HFFc6 (cell line): ENCODE measurements around the gene PIAS1. TPM values are rescaled to one million over a fixed set of nuclear protein-coding genes. Genes with fewer than 3 reads are reported as not detected.
A peak's percentile ranks its signal among the peaks of the same experiment; 100 is the strongest.

Source experiments
- DNase-seq: peaks from one replicate; pipeline ENCODE4 v3.0.0-alpha.2; 2018
- H3K27ac Mint-ChIP-seq: 2 replicates; pipeline ENCODE4 v1.8.0; 2020; ENCODE audit warnings: mild to moderate bottlenecking, mixed read lengths
- H3K27me3 Mint-ChIP-seq: 2 replicates; pipeline ENCODE4 v1.8.0; 2021; ENCODE audit warnings: mild to moderate bottlenecking, moderate library complexity, mixed read lengths; ENCODE audit not compliant: insufficient read depth
- H3K36me3 Mint-ChIP-seq: 2 replicates; pipeline ENCODE4 v1.8.0; 2021; ENCODE audit warnings: low read depth, mixed read lengths
- H3K4me1 Mint-ChIP-seq: 2 replicates; pipeline ENCODE4 v1.8.0; 2020; ENCODE audit warnings: low read depth, mixed read lengths
- H3K4me3 Mint-ChIP-seq: 2 replicates; pipeline ENCODE4 v1.8.0; 2020; ENCODE audit warnings: mild to moderate bottlenecking, moderate library complexity, mixed read lengths
- H3K9me3 Mint-ChIP-seq: 2 replicates; pipeline ENCODE4 v1.8.0; 2020; ENCODE audit warnings: mild to moderate bottlenecking, mixed read lengths
- total RNA-seq, 6 experiments: library from RNA; stranded (reverse); fragmentation: NEBNext Ultra II Directional; extraction: Animal tissue kit (Norgen Biotek cat#: 25700); gene quantifications; 2 replicates in 1 of 6; 3 replicates in 5 of 6; pipeline ENCODE4 v1.2.3, GENCODE V29; 2021
- TF ChIP-seq, protein P1 (sequence below): fragments of 200-600 bp; sonication (generic); IDR thresholded peaks from 2 replicates; pipeline ENCODE4 v1.5.0; 2021; ENCODE audit warnings: antibody characterized with exemption, mild to moderate bottlenecking

Gene PIAS1
- total RNA-seq, 6 experiments from 2014 or later, result 23.7 to 31.8 (median 27.6) TPM

DNA sequence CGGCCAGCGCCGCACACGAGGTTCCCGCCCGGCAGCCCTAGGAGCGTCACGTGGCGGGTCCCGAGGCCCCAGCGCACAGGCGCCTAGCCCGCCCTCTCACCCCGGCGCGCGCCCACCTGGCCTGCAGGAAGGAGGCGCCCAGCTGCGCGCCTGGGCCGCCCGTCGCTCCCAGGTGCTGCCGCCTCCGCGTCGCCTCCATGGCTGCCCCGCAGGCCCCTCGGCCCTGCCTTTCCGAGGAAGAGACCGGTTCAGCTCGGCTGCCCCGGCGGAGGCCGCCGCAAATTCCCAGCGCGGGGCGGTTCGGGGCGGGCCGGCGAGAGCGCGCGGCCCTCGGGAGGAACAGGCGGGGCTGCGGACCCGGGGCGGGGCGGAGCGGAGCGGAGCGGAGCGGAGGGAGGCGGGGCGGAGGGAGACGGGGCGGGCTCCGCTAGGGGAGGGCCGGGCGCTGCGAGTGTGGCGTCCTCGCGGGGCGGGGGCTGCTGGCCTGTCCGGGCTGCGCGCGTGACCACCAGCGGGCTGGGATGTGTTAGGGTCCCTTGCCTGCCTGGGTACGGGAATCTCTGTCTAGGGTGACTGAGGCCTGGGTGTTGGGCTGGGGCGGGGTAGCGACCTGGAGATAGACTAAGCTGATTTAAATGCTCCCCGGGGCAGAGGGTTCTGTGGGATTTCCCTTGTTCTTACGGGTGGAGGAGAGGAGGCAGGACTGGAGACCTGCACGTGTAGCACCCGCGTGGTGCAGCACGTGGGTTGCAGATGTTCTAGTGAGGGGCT is 175.5 kb downstream of the PIAS1 start, which contains the start of gene CLN6:
TSS of gene CLN6 (minus strand) at position 343 of the 771 bp plus-strand sequence. CDS start at position 199, 144 bp downstream.
- TF ChIP-seq, protein P1, sequence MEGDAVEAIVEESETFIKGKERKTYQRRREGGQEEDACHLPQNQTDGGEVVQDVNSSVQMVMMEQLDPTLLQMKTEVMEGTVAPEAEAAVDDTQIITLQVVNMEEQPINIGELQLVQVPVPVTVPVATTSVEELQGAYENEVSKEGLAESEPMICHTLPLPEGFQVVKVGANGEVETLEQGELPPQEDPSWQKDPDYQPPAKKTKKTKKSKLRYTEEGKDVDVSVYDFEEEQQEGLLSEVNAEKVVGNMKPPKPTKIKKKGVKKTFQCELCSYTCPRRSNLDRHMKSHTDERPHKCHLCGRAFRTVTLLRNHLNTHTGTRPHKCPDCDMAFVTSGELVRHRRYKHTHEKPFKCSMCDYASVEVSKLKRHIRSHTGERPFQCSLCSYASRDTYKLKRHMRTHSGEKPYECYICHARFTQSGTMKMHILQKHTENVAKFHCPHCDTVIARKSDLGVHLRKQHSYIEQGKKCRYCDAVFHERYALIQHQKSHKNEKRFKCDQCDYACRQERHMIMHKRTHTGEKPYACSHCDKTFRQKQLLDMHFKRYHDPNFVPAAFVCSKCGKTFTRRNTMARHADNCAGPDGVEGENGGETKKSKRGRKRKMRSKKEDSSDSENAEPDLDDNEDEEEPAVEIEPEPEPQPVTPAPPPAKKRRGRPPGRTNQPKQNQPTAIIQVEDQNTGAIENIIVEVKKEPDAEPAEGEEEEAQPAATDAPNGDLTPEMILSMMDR, result no peak
- H3K27ac Mint-ChIP-seq, result peak within 1 kb of the TSS; percentile 92
- no peaks in the 10 kb centered on the region for H3K9me3 Mint-ChIP-seq
- H3K4me1 Mint-ChIP-seq, result peaks cover 40% of the 10 kb centered on the region
- peak; percentile 62 for DNase-seq
- H3K36me3 Mint-ChIP-seq, result peaks cover 5% of the 10 kb centered on the region; the same call in 1 of the 2 replicates
- H3K27me3 Mint-ChIP-seq, result peaks cover under 1% of the 10 kb centered on the region
- peak within 1 kb of the TSS; percentile 96 for H3K4me3 Mint-ChIP-seq

DNA sequence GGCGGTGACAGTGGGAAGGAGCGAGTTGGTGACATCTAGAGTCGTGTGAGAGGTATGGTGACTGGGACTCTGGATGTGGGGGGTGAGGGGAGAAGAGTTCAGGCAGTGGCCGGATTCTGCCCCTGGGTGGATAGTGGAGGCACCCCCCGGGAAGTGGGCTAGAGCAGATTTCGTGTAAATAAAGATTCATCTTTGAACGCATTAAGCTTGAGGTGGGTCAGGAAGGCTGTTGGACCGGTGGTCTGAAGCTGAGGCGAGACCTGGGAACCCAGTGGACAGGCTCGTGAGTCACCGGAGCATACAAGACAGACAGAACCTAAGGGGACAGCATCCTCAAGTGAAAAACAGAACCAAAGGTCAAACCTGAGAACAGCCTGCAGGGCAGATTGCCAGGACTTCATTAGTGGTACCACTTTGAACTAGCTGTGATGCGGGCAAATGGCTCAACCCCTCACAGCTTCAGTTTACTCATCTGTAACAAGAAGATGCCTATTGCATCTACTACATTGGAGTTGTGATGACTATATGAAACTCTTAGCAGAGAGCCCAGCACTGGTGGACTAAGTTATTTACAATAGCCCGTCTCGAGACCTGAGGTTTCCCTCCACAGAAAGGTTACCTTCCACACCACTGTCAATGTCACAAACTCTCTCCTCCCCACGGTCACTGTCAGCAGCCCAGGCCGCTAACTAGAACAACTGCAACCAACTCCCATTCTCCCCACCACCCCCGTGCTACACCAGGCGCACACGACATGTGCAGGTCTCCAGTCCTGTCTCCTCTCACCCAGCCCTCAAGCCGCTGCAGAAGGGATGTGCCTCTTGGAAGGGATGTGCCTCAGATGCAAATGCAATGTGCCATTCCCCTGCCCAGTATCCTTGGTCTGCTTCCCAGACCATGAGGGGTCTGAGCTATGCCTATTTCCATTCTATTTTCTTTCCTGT is 176.3 kb downstream of the PIAS1 start:
- peaks cover 3% of the 10 kb centered on the region for H3K27me3 Mint-ChIP-seq
- no peaks in the 10 kb centered on the region for H3K9me3 Mint-ChIP-seq
- H3K4me3 Mint-ChIP-seq, result peak overlapping the region; percentile 96
- TF ChIP-seq, protein P1, result no peak
- peaks cover 33% of the 10 kb centered on the region for H3K4me1 Mint-ChIP-seq
- peak overlapping the region; percentile 92 for H3K27ac Mint-ChIP-seq
- peak; percentile 20 for DNase-seq
- H3K36me3 Mint-ChIP-seq, result no peaks in the 10 kb centered on the region; the same call in 1 of the 2 replicates

DNA sequence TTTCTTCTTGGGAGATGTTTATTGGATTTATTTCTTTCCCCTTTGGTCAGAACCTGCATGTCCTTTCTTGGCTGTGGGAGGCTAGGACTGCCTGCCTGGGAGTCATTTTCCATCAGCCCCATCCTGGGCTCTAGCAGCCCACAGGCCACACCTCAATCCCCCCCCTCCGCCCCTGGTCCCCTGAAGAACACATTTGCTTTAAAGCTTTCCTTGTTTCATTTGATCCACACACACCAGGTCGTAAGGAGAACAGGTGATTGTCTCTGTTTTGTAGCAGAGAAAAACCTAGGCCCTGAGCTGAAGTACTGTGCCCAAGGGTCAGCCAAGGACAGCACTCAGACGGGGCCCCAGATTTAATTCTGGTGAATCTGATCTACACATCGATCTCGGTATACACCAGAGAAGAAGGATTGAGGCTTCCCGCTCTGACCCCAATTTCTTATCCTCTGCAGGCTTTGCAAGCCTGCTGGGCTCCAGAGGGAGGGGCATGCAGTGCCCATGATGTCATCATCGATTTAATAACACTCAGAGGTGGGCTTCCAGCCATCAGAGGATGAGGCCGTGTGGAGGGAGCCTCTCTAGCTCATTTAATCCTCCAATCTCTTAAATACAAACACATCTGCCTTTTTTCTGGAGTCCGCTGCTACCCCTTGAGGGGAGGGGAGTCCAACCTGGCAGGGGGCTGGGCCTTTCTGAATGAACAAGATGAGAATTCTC is 177.1 kb downstream of the PIAS1 start:
- Mint-ChIP-seq H3K36me3 (no peaks in the 10 kb centered on the region; the same call in 1 of the 2 replicates), H3K4me1 (peaks cover 33% of the 10 kb centered on the region), H3K9me3 (no peaks in the 10 kb centered on the region), H3K27me3 (peaks cover 3% of the 10 kb centered on the region), H3K4me3 (peak overlapping the region; percentile 19; the same call in 1 of the 2 replicates), H3K27ac (no peak overlapping the region; the same call in 1 of the 2 replicates)
- TF ChIP-seq, protein P1, result no peak
- no peak for DNase-seq

GRCh38 chr15:68232449-68232848 is 178.3 kb downstream of the PIAS1 start:
- no peak overlapping the region for H3K4me3 Mint-ChIP-seq

More at GRCh38 chr15:68232449-68232848, 178.3 kb downstream of the PIAS1 start:
- Mint-ChIP-seq H3K27ac (no peak overlapping the region), H3K4me1 (peaks cover 31% of the 10 kb centered on the region), H3K36me3 (no peaks in the 10 kb centered on the region; the same call in 1 of the 2 replicates), H3K9me3 (no peaks in the 10 kb centered on the region), H3K27me3 (peaks cover 3% of the 10 kb centered on the region)
- TF ChIP-seq, protein P1, result no peak
- DNase-seq, result no peak
